Gastrocnemius medialis (tissue), 4 donors: ENCODE results near the gene ATXN7L1. TPM values are rescaled to one million over a fixed set of nuclear protein-coding genes. Genes with fewer than 3 reads are reported as not detected.

Experiments used
- ATAC-seq, 2 donors: fragments of 150-250 bp; one replicate each; pipeline ENCODE4 v1.9.1; 2016
- DNase-seq, 2 donors: peaks; one replicate each; pipeline ENCODE4 v3.0.0-alpha.2; 2019
- H3K27ac ChIP-seq, 4 donors: fragments of 200-600 bp; sonication (generic); 1 replicate in 1 of 4; 2 replicates in 3 of 4; pipeline ENCODE4 v1.5.1; 2016 to 2018; ENCODE audit warnings: mild to moderate bottlenecking in 2 of 4, moderate library complexity in 1 of 4
- H3K27me3 ChIP-seq, 3 donors: fragments of 200-600 bp; sonication (generic) in 2 of 3; 1 replicate in 1 of 3; 2 replicates in 2 of 3; pipeline versions ENCODE4 v1.5.1 to v1.6.0; 2016 to 2019; ENCODE audit warnings: mild to moderate bottlenecking in 1 of 3, moderate library complexity in 1 of 3
- H3K36me3 ChIP-seq, 2 donors: fragments of 200-600 bp; sonication (generic) in 1 of 2; one replicate each; pipeline ENCODE4 v1.5.1; 2017 to 2018
- H3K4me1 ChIP-seq, 2 donors: fragments of 200-600 bp; sonication (generic) in 1 of 2; one replicate each; pipeline ENCODE4 v1.5.1; 2016 to 2017; ENCODE audit warnings: mild to moderate bottlenecking in 2 of 2
- H3K4me3 ChIP-seq, 4 donors: fragments of 200-600 bp; sonication (generic) in 3 of 4; 1 replicate in 1 of 4; 2 replicates in 3 of 4; pipeline ENCODE4 v1.5.1; 2016 to 2019; ENCODE audit warnings: mild to moderate bottlenecking in 2 of 4
- H3K9me3 ChIP-seq, 3 donors: fragments of 200-600 bp; sonication (generic) in 2 of 3; 1 replicate in 1 of 3; 2 replicates in 2 of 3; pipeline ENCODE4 v1.5.1; 2016 to 2019
- POLR2A ChIP-seq, 2 donors: fragments of 450-650 bp; IDR thresholded peaks; one replicate each; pipeline ENCODE4 v1.6.1; 2017; ENCODE audit warnings: antibody characterized with exemption in 2 of 2, mild to moderate bottlenecking in 2 of 2, moderate library complexity in 2 of 2
- in situ Hi-C, 4 donors: fragments of 200-750 bp; cut with MboI; loops; one replicate each; pipeline versions ENCODE4 v1.15.0 to v1.8.0; 2017; ENCODE audit warnings: low sequenced_read_pairs in 4 of 4
- intact Hi-C: fragments of 100-400 bp; cut with DNase I; formaldehyde crosslinking; loops from one replicate; pipeline ENCODE4 v1.15.1; 2023; ENCODE audit warnings: low total_unique reads
- total RNA-seq, 4 donors: library from RNA; depleted of rRNA; stranded (reverse); fragments of >200 nt; gene quantifications; one replicate each; pipeline versions ENCODE4 v1.1.0 to v1.2.3, GENCODE V29; 2016
- TF ChIP-seq, protein P1 (sequence below), 5 experiments: fragments of 450-650 bp in 3 of 5; fragments of 200-600 bp in 2 of 5; sonication (generic) in 2 of 5; IDR thresholded peaks in 4 of 5; conservative IDR thresholded peaks in 1 of 5; 1 replicate in 4 of 5; 2 replicates in 1 of 5; pipeline ENCODE4 v1.5.1; 2016 to 2019; ENCODE audit warnings: antibody characterized with exemption in 5 of 5, mild to moderate bottlenecking in 3 of 5, moderate library complexity in 3 of 5

Gene ATXN7L1
- total RNA-seq, 4 donors from 2014 or later = 1.6 to 6.6 (median 4.8) TPM

- H3K27ac ChIP-seq = no peak overlapping the region
- no peaks in the 10 kb centered on the region for H3K9me3 ChIP-seq
- no peak overlapping the region for H3K4me3 ChIP-seq
- ATAC-seq (no peak), DNase-seq (no peak)
- H3K27me3 ChIP-seq = no peaks in the 10 kb centered on the region
- intact Hi-C loops = no loop called here
- no peaks in the 10 kb centered on the region for H3K36me3 ChIP-seq
- no peak for TF ChIP-seq POLR2A (IDR thresholded peaks at IDR 0.05)
- TF ChIP-seq, protein P1, sequence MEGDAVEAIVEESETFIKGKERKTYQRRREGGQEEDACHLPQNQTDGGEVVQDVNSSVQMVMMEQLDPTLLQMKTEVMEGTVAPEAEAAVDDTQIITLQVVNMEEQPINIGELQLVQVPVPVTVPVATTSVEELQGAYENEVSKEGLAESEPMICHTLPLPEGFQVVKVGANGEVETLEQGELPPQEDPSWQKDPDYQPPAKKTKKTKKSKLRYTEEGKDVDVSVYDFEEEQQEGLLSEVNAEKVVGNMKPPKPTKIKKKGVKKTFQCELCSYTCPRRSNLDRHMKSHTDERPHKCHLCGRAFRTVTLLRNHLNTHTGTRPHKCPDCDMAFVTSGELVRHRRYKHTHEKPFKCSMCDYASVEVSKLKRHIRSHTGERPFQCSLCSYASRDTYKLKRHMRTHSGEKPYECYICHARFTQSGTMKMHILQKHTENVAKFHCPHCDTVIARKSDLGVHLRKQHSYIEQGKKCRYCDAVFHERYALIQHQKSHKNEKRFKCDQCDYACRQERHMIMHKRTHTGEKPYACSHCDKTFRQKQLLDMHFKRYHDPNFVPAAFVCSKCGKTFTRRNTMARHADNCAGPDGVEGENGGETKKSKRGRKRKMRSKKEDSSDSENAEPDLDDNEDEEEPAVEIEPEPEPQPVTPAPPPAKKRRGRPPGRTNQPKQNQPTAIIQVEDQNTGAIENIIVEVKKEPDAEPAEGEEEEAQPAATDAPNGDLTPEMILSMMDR (IDR thresholded peaks at IDR 0.05 in 4 of 5, conservative IDR thresholded peaks at IDR 0.05 in 1 of 5) = no peak
- in situ Hi-C loops = no loop called here
- H3K4me1 ChIP-seq = no peaks in the 10 kb centered on the region
Measured at GRCh38 chr7:105796365-105796764, 80.0 kb downstream of the ATXN7L1 start.

DNA sequence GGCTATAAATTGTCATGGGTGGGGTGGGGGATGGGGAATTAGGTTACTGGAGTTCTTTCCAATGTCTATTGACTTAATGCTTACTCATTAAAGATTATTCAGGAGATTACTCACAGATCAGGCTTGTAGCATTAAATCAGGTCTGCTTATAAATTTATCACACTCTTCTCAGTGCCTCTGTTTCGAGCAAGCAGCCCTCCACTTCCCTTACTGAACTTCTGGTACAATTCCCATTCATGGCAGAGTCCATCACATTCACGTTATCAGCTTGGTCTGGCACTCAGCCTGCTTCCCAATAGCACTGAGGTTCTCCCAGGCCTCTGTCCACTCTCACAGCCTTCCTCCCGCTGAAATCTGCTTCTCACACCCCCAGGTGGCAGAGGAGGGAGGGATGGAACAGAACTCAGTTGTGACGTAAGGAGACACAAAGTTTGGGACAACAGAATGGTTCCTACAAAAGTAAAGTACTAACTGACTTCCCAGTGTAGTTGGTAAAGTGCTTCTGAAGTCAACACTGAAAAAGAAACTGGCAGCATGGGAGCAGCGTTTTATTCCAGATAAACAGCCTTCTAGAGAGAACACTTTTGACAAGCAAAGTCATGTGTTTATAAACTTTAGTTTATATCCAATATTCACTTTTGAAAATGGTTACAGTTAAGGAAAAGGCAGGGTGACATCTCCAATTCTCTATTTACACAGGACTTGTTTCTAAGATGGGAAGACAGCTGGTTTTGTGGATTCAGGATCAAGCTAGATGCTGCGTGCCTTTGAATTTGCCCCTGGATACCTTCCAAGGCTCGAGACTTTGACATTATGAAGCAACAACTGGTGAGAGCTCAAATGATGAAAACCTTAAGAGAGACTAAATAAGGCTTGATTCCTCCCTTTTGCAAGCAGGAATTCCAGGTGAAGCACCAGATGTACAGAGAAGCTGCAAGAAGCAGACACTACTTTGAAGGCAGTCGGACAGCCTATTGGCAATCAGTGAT is 81.4 kb downstream of the ATXN7L1 start:
- in situ Hi-C loops = no loop called here
- H3K27ac ChIP-seq = no peak overlapping the region
- TF ChIP-seq, protein P1 (IDR thresholded peaks at IDR 0.05 in 4 of 5, conservative IDR thresholded peaks at IDR 0.05 in 1 of 5) = no peak
- TF ChIP-seq POLR2A (IDR thresholded peaks at IDR 0.05) = no peak
- no peaks in the 10 kb centered on the region for H3K9me3 ChIP-seq
- DNase-seq (no peak), ATAC-seq (no peak)
- no peaks in the 10 kb centered on the region for H3K36me3 ChIP-seq
- no peaks in the 10 kb centered on the region for H3K27me3 ChIP-seq
- H3K4me1 ChIP-seq = no peaks in the 10 kb centered on the region
- no peak overlapping the region for H3K4me3 ChIP-seq
- intact Hi-C loops = no loop called here

GRCh38 chr7:105792488-105793370 is 83.7 kb downstream of the ATXN7L1 start:
- H3K4me3 ChIP-seq = no peak overlapping the region
- H3K4me1 ChIP-seq = no peaks in the 10 kb centered on the region
- DNase-seq = no peak
- no peaks in the 10 kb centered on the region for H3K36me3 ChIP-seq
- H3K27ac ChIP-seq = no peak overlapping the region
- no peaks in the 10 kb centered on the region for H3K27me3 ChIP-seq
- in situ Hi-C loops = no loop called here
- no peaks in the 10 kb centered on the region for H3K9me3 ChIP-seq
- TF ChIP-seq, protein P1 (IDR thresholded peaks at IDR 0.05 in 4 of 5, conservative IDR thresholded peaks at IDR 0.05 in 1 of 5) = no peak
- TF ChIP-seq POLR2A (IDR thresholded peaks at IDR 0.05) = no peak
- no peak for ATAC-seq
- intact Hi-C loops = no loop called here

- H3K27me3 ChIP-seq = no peaks in the 10 kb centered on the region
- intact Hi-C loops = no loop called here
- H3K4me3 ChIP-seq = no peak overlapping the region
- no peaks in the 10 kb centered on the region for H3K36me3 ChIP-seq
- DNase-seq (no peak), ATAC-seq (no peak)
- H3K9me3 ChIP-seq = no peaks in the 10 kb centered on the region
- H3K27ac ChIP-seq = no peak overlapping the region
- TF ChIP-seq, protein P1 (IDR thresholded peaks at IDR 0.05 in 4 of 5, conservative IDR thresholded peaks at IDR 0.05 in 1 of 5) = no peak
- no peak for TF ChIP-seq POLR2A (IDR thresholded peaks at IDR 0.05)
- in situ Hi-C loops = no loop called here
- no peaks in the 10 kb centered on the region for H3K4me1 ChIP-seq
Measured at GRCh38 chr7:105791926-105792325, 84.5 kb downstream of the ATXN7L1 start.
